H9 (cell line): ENCODE data around the gene TMPRSS15. TPM values are rescaled to one million over a fixed set of nuclear protein-coding genes. Genes with fewer than 3 reads are reported as not detected.

Source experiments
- DNase-seq: peaks from one replicate; pipeline ENCODE4 v3.0.0-alpha.2; 2017
- H2AFZ ChIP-seq: one replicate; pipeline ENCODE4 v1.6.1; 2013; ENCODE audit warnings: mild to moderate bottlenecking, low read length, control low read depth, moderate library complexity
- H2AK5ac ChIP-seq: 2 replicates; pipeline ENCODE4 v1.6.1; 2013; ENCODE audit warnings: low read length, control low read depth, mixed read lengths; ENCODE audit not compliant: insufficient read length
- H2BK120ac ChIP-seq: one replicate; pipeline ENCODE4 v1.6.1; 2013; ENCODE audit warnings: low read depth, mild to moderate bottlenecking, low read length, control low read depth, inconsistent platforms; ENCODE audit not compliant: poor library complexity, severe bottlenecking
- H2BK12ac ChIP-seq: 2 replicates; pipeline ENCODE4 v1.6.1; 2013; ENCODE audit warnings: low read length, control low read depth, mixed read lengths, low read depth; ENCODE audit not compliant: insufficient read length
- H2BK15ac ChIP-seq: 2 replicates; pipeline ENCODE4 v1.6.1; 2013; ENCODE audit warnings: low read depth, low read length, control low read depth
- H2BK20ac ChIP-seq: one replicate; pipeline ENCODE4 v1.6.1; 2013; ENCODE audit warnings: low read depth, mild to moderate bottlenecking, low read length, control low read depth, inconsistent platforms; ENCODE audit not compliant: poor library complexity, severe bottlenecking
- H2BK5ac ChIP-seq: 2 replicates; pipeline ENCODE4 v1.6.1; 2013; ENCODE audit warnings: low read length, control low read depth, mixed read lengths; ENCODE audit not compliant: insufficient read length
- H3K14ac ChIP-seq: 2 replicates; pipeline ENCODE4 v1.6.1; 2013; ENCODE audit warnings: low read length, control low read depth; ENCODE audit not compliant: insufficient read depth
- H3K18ac ChIP-seq: 2 replicates; pipeline ENCODE4 v1.6.1; 2013; ENCODE audit warnings: low read depth, mild to moderate bottlenecking, mixed read lengths, low read length, control low read depth; ENCODE audit not compliant: insufficient read length
- H3K23ac ChIP-seq: 2 replicates; pipeline ENCODE4 v1.6.1; 2013; ENCODE audit warnings: low read length, control low read depth, mixed read lengths, low read depth; ENCODE audit not compliant: insufficient read length
- H3K23me2 ChIP-seq: 2 replicates; pipeline ENCODE4 v1.6.1; 2013; ENCODE audit warnings: low read depth, mild to moderate bottlenecking, mixed read lengths, low read length, control low read depth; ENCODE audit not compliant: insufficient read length, poor library complexity, severe bottlenecking
- H3K27ac ChIP-seq: 2 replicates; pipeline ENCODE4 v1.5.1; 2013; ENCODE audit warnings: low read length, control low read depth, mixed read lengths, low read depth; ENCODE audit not compliant: insufficient read length
- H3K27me3 ChIP-seq: 2 replicates; pipeline ENCODE4 v1.6.1; 2013; ENCODE audit warnings: low read length, control low read depth, inconsistent platforms; ENCODE audit not compliant: insufficient read depth
- H3K4ac ChIP-seq: 2 replicates; pipeline ENCODE4 v1.6.1; 2013; ENCODE audit warnings: low read depth, mild to moderate bottlenecking, control low read depth, inconsistent platforms, low read length, moderate library complexity
- H3K4me1 ChIP-seq: 2 replicates; pipeline ENCODE4 v1.6.1; 2013; ENCODE audit warnings: low read length, control low read depth, inconsistent platforms; ENCODE audit not compliant: insufficient read depth
- H3K4me2 ChIP-seq: 2 replicates; pipeline ENCODE4 v1.6.1; 2013; ENCODE audit warnings: low read length, control low read depth, mixed read lengths; ENCODE audit not compliant: insufficient read length, insufficient read depth
- H3K56ac ChIP-seq: 2 replicates; pipeline ENCODE4 v1.6.1; 2013; ENCODE audit warnings: low read depth, mild to moderate bottlenecking, mixed read lengths, low read length, control low read depth; ENCODE audit not compliant: insufficient read length
- H3K79me1 ChIP-seq: 2 replicates; pipeline ENCODE4 v1.6.1; 2013; ENCODE audit warnings: low read depth, mild to moderate bottlenecking, moderate library complexity, low read length, control low read depth, inconsistent platforms; ENCODE audit not compliant: insufficient read depth, poor library complexity, severe bottlenecking
- H3K79me2 ChIP-seq: 2 replicates; pipeline ENCODE4 v1.6.1; 2013; ENCODE audit warnings: low read length, control low read depth, inconsistent platforms; ENCODE audit not compliant: insufficient read depth
- H3K9ac ChIP-seq: 2 replicates; pipeline ENCODE4 v1.6.1; 2013; ENCODE audit warnings: low read length, control low read depth, mixed read lengths; ENCODE audit not compliant: insufficient read length; ENCODE audit errors: extremely low read depth
- H3K9me3 ChIP-seq: one replicate; pipeline ENCODE4 v1.6.1; 2013; ENCODE audit warnings: low read depth, low read length, inconsistent platforms; ENCODE audit not compliant: control insufficient read depth
- H3T11ph ChIP-seq: one replicate; pipeline ENCODE4 v1.6.1; 2013; ENCODE audit warnings: mild to moderate bottlenecking, low read length, control low read depth, inconsistent platforms
- H4K20me1 ChIP-seq: one replicate; pipeline ENCODE4 v1.6.1; 2013; ENCODE audit not compliant: control insufficient read depth, insufficient read length, insufficient read depth
- H4K5ac ChIP-seq: 2 replicates; pipeline ENCODE4 v1.6.1; 2013; ENCODE audit warnings: low read depth, mild to moderate bottlenecking, mixed read lengths, low read length, control low read depth; ENCODE audit not compliant: insufficient read length
- H4K8ac ChIP-seq: replicated peaks from 2 replicates; pipeline ENCODE4 v1.6.1; 2013; ENCODE audit warnings: low read length, control low read depth, mixed read lengths, low read depth; ENCODE audit not compliant: insufficient read length
- H4K91ac ChIP-seq: 2 replicates; pipeline ENCODE4 v1.6.1; 2013; ENCODE audit warnings: low read depth, mild to moderate bottlenecking, moderate library complexity, mixed read lengths, low read length, control low read depth; ENCODE audit not compliant: insufficient read length
- H3K27ac Mint-ChIP-seq, 3 experiments: 2 replicates in 2 of 3; 3 replicates in 1 of 3; pipeline ENCODE4 v1.8.0; 2020 to 2021; ENCODE audit warnings: mixed read lengths in 3 of 3, mild to moderate bottlenecking in 1 of 3, moderate library complexity in 1 of 3
- H3K27me3 Mint-ChIP-seq: 2 replicates; pipeline ENCODE4 v1.8.0; 2021; ENCODE audit warnings: low read depth, mild to moderate bottlenecking, moderate library complexity, mixed read lengths
- H3K36me3 Mint-ChIP-seq, 3 experiments: 2 replicates in 2 of 3; 3 replicates in 1 of 3; pipeline ENCODE4 v1.8.0; 2020 to 2021; ENCODE audit warnings: low read depth in 3 of 3, mixed read lengths in 3 of 3; ENCODE audit not compliant: insufficient read depth in 1 of 3
- H3K4me1 Mint-ChIP-seq, 2 experiments: 2 replicates each; pipeline ENCODE4 v1.8.0; 2020; ENCODE audit warnings: mixed read lengths in 2 of 2
- H3K4me3 Mint-ChIP-seq, 2 experiments: 2 replicates in 1 of 2; 3 replicates in 1 of 2; pipeline ENCODE4 v1.8.0; 2020 to 2021; ENCODE audit warnings: mild to moderate bottlenecking in 2 of 2, mixed read lengths in 2 of 2, moderate library complexity in 1 of 2
- H3K9me3 Mint-ChIP-seq, 2 experiments: 2 replicates in 1 of 2; 3 replicates in 1 of 2; pipeline ENCODE4 v1.8.0; 2020; ENCODE audit warnings: mild to moderate bottlenecking in 2 of 2, mixed read lengths in 2 of 2, moderate library complexity in 1 of 2
- CTCF ChIP-seq: fragments of 200-600 bp; sonication (generic); conservative IDR thresholded peaks from 3 replicates; pipeline ENCODE4 v1.8.0; 2021; ENCODE audit warnings: antibody characterized with exemption, mild to moderate bottlenecking
- whole genome bisulfite sequencing: extraction: QIAGEN DNeasy Blood & Tissue Kit; methylation state at CpG from one replicate; pipeline ENCODE4 v1.1.7; 2013; ENCODE audit warnings: missing lambda C conversion rate, low lambda C conversion rate, mixed read lengths; ENCODE audit not compliant: insufficient read length; ENCODE audit errors: extremely low coverage; 5-methylcytosine and 5-hydroxymethylcytosine counted together
- total RNA-seq: library from RNA; stranded (reverse); gene quantifications from 2 replicates; pipeline ENCODE4 v1.2.1, GENCODE V29; 2021

The TMPRSS15 gene
- total RNA-seq, 1 experiment from 2014 or later: not detected

- no peak overlapping the region for H3K4me3 Mint-ChIP-seq
- H3K79me2 ChIP-seq: no peaks in the 10 kb centered on the region
- no peak; the same call in 2 of the 3 replicates for TF ChIP-seq CTCF
- H3K4me1 Mint-ChIP-seq: peaks cover 17 to 21% of the 10 kb centered on the region in 2 experiments
- no peaks in the 10 kb centered on the region for H3K9me3 ChIP-seq
- H4K5ac ChIP-seq: no peak overlapping the region
- no peak overlapping the region for H3K14ac ChIP-seq
- DNase-seq: peak; percentile 37
- no peak overlapping the region for H3K9ac ChIP-seq
- H3K79me1 ChIP-seq: no peaks in the 10 kb centered on the region
- no peak overlapping the region for H3K18ac ChIP-seq
- no peaks in the 10 kb centered on the region for H4K20me1 ChIP-seq
- H2BK5ac ChIP-seq: no peak overlapping the region
- H3K23ac ChIP-seq: no peak overlapping the region
- WGBS: no CpG with 5 or more reads among the region's 1 CpG
- no peak overlapping the region for H3K4ac ChIP-seq
- H2BK12ac ChIP-seq: no peak overlapping the region
- no peaks in the 10 kb centered on the region for H3K23me2 ChIP-seq
- no peak overlapping the region for H4K91ac ChIP-seq
- H3K27ac ChIP-seq: no peak overlapping the region
- no peak overlapping the region for H2BK15ac ChIP-seq
- H2AK5ac ChIP-seq: no peak overlapping the region
- no peak overlapping the region for H3K4me2 ChIP-seq
- H3K27me3 Mint-ChIP-seq: no peaks in the 10 kb centered on the region
- H3K36me3 Mint-ChIP-seq: no peaks in the 10 kb centered on the region
- no peak overlapping the region for H3K56ac ChIP-seq
- no peak overlapping the region for H4K8ac ChIP-seq
- H2AFZ ChIP-seq: no peak overlapping the region
- H3T11ph ChIP-seq: no peak overlapping the region
- no peaks in the 10 kb centered on the region for H3K9me3 Mint-ChIP-seq
- no peak overlapping the region; a peak in 2 of 7 replicates for H3K27ac Mint-ChIP-seq
- H2BK20ac ChIP-seq: no peak overlapping the region
- 0 out of 2 replicates have a peak, but pooled peaks cover 4% of the 10 kb centered on the region for H3K4me1 ChIP-seq
- no peaks in the 10 kb centered on the region for H3K27me3 ChIP-seq
- no peak overlapping the region for H2BK120ac ChIP-seq
Observed at GRCh38 chr21:18298228-18298627, 105.4 kb downstream of the TMPRSS15 start.
